Gastroesophageal sphincter (tissue), 3 donors: Measurements from ENCODE around the gene SLC6A8.
"Not testable (repeated sequence)": the region's sequence is repeated elsewhere in the genome, so short reads cannot be mapped to it uniquely, and the experiment has no call there.

ENCODE experiments used
- CTCF ChIP-seq, 4 experiments: fragments of 200-600 bp in 2 of 4; fragments of 450-650 bp in 2 of 4; sonication (generic) in 1 of 4; IDR thresholded peaks; one replicate each; pipeline ENCODE4 v1.5.1; 2017 to 2019; ENCODE audit warnings: antibody characterized with exemption in 4 of 4, mild to moderate bottlenecking in 2 of 4, moderate library complexity in 2 of 4
- EP300 ChIP-seq: sonication (generic); formaldehyde crosslinking; IDR thresholded peaks from one replicate; pipeline ENCODE4 v1.6.1; 2017; ENCODE audit warnings: antibody characterized with exemption, mild to moderate bottlenecking
- POLR2A ChIP-seq, 2 donors: fragments of 450-650 bp; IDR thresholded peaks; one replicate each; pipeline ENCODE4 v1.6.1; 2017; ENCODE audit warnings: antibody characterized with exemption in 2 of 2, mild to moderate bottlenecking in 2 of 2, moderate library complexity in 1 of 2
- POLR2AphosphoS5 ChIP-seq: sonication (generic); formaldehyde crosslinking; IDR thresholded peaks from one replicate; pipeline ENCODE4 v1.6.1; 2017; ENCODE audit warnings: antibody characterized with exemption

GRCh38 chrX:153694256-153694655 is 6.5 kb downstream of the SLC6A8 start:
- not testable (repeated sequence) for TF ChIP-seq POLR2A (IDR thresholded peaks at IDR 0.05); CTCF (IDR thresholded peaks at IDR 0.05); POLR2AphosphoS5; EP300
